Psoas muscle (tissue), 8 donors: ENCODE data around the gene TSPOAP1. TPM values are rescaled to one million over a fixed set of nuclear protein-coding genes. Genes with fewer than 3 reads are reported as not detected.

Experiments used
- ATAC-seq, 4 donors: fragments of 200-7000 bp; cut with Tn5 transposase; one replicate each; pipeline ENCODE4 v1.9.1; 2020; ENCODE audit warnings: moderate library complexity in 3 of 4, mild to moderate bottlenecking in 2 of 4
- DNase-seq, 2 donors: peaks; one replicate each; pipeline ENCODE4 v3.0.0-alpha.2; 2020
- H3K27ac ChIP-seq: fragments of 200-600 bp; one replicate; pipeline ENCODE4 v1.8.0; 2022
- H3K27me3 ChIP-seq, 3 donors: fragments of 200-600 bp in 1 of 3; one replicate each; pipeline versions ENCODE4 v1.6.1 to v1.8.0; 2013 to 2022; ENCODE audit warnings: low read length in 2 of 3, mild to moderate bottlenecking in 2 of 3, moderate library complexity in 1 of 3; ENCODE audit not compliant: insufficient read depth in 3 of 3
- H3K36me3 ChIP-seq, 2 donors: fragments of 200-600 bp in 1 of 2; one replicate each; pipeline versions ENCODE4 v1.6.1 to v1.8.0; 2013 to 2022; ENCODE audit warnings: low read depth in 1 of 2, mild to moderate bottlenecking in 1 of 2, moderate library complexity in 1 of 2; ENCODE audit not compliant: insufficient read depth in 1 of 2
- H3K4me1 ChIP-seq: fragments of 200-600 bp; one replicate; pipeline ENCODE4 v1.8.0; 2022
- H3K4me3 ChIP-seq: fragments of 200-600 bp; one replicate; pipeline ENCODE4 v1.8.0; 2022; ENCODE audit warnings: mild to moderate bottlenecking
- H3K9me3 ChIP-seq: fragments of 200-600 bp; one replicate; pipeline ENCODE4 v1.8.0; 2022
- WGBS, 3 donors: extraction: QIAGEN DNeasy Blood & Tissue Kit; methylation state at CpG; one replicate each; pipeline versions ENCODE4 v1.1.6 to v1.1.7; 2013; 5-methylcytosine and 5-hydroxymethylcytosine counted together
- intact Hi-C, 2 donors: fragments of 100-400 bp; cut with DNase I; formaldehyde crosslinking; loops; one replicate each; pipeline versions ENCODE4 v1.11.0 to v1.14.2; 2022
- polyA plus RNA-seq, 3 donors: library from polyadenylated mRNA; stranded (reverse); fragments of 200-250 nt; gene quantifications; one replicate each; pipeline ENCODE4 v1.2.3, GENCODE V29; 2013
- total RNA-seq, 4 donors: library from RNA; stranded (reverse); fragmentation: NEBNext Ultra II Directional in 2 of 4; extraction: Animal tissue kit (Norgen Biotek cat#: 25700) in 2 of 4; gene quantifications; one replicate each; pipeline versions ENCODE4 v1.2.1 to v1.2.4, GENCODE V29; 2021 to 2023
- TF ChIP-seq, protein P1 (sequence below): fragments of 200-600 bp; IDR thresholded peaks from one replicate; pipeline ENCODE4 v1.8.0; 2022; ENCODE audit warnings: antibody characterized with exemption
- donor health status: healthy with polysubstance abuse.
- donor health status: DM: no; HTN: no; CAD: no; lungs with moderate emphysema.
- donor health status: Bipolar disorder and iron deficiency.
- donor health status: healthy.
- donor health status: DM: yes; HTN: yes; CAD: no.
- donor health status: DM: no; HTN: no; CAD: no.
- donor health status: DM: no; HTN: no; CAD: no.
- donor health status: DM: yes; HTN: yes; CAD: no.

TSPOAP1 gene
- total and polyA plus RNA-seq, 7 donors, result 0.40 to 6.6 (median 2.3) TPM

DNA sequence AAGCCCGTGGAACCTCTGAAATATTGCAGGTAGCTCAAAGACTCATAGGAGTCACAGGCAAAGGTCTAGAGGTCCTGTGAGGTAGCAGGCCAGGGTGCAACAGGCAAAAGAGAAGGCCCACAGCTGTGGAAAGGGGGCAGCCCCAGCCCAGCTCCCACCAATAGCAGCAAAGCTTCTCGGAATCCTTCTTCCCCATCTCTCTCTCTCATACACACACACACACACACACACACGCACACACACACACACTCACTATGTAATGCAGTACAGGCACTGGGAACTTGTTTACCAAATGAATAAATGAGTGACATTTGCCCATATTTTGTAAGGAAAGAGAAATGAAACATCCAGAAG is 40.2 kb upstream of the TSPOAP1 start:
- no peaks in the 10 kb centered on the region for H3K4me1 ChIP-seq
- DNase-seq, result no peak
- H3K27ac ChIP-seq, result no peak overlapping the region
- H3K9me3 ChIP-seq, result no peaks in the 10 kb centered on the region
- no peaks in the 10 kb centered on the region for H3K27me3 ChIP-seq
- WGBS, 3 donors, result 66 to 78% (median 68%) methylated on average over 3 of the region's 3 CpGs
- no peaks in the 10 kb centered on the region for H3K36me3 ChIP-seq
- ATAC-seq, result no peak
- no peak overlapping the region for H3K4me3 ChIP-seq
- TF ChIP-seq, protein P1, sequence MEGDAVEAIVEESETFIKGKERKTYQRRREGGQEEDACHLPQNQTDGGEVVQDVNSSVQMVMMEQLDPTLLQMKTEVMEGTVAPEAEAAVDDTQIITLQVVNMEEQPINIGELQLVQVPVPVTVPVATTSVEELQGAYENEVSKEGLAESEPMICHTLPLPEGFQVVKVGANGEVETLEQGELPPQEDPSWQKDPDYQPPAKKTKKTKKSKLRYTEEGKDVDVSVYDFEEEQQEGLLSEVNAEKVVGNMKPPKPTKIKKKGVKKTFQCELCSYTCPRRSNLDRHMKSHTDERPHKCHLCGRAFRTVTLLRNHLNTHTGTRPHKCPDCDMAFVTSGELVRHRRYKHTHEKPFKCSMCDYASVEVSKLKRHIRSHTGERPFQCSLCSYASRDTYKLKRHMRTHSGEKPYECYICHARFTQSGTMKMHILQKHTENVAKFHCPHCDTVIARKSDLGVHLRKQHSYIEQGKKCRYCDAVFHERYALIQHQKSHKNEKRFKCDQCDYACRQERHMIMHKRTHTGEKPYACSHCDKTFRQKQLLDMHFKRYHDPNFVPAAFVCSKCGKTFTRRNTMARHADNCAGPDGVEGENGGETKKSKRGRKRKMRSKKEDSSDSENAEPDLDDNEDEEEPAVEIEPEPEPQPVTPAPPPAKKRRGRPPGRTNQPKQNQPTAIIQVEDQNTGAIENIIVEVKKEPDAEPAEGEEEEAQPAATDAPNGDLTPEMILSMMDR, result no peak
- intact Hi-C loops, result no loop called here

DNA sequence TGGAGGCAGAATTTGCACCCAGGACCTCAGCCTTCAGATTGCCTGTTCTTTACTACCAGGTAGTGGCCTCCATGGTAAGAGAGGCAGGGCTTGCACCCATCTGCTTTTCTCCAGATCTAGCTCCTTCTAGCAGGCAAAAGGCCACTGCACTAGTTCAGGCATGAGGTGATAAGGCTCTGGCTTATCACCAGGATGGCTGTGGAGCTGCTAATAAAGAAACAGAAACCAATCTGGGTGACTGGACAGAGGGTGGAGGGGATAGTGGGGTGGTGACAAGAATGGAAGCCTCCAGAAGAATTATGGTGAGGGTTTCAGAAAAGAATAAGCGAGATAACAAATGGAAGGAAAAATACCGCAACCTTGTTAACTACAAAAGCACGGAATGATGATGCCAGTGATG is 38.9 kb upstream of the TSPOAP1 start:
- Histone ChIP-seq H3K9me3 (no peaks in the 10 kb centered on the region), H3K4me3 (no peak overlapping the region), H3K27me3 (no peaks in the 10 kb centered on the region), H3K4me1 (no peaks in the 10 kb centered on the region), H3K27ac (no peak overlapping the region), H3K36me3 (no peaks in the 10 kb centered on the region)
- WGBS, 3 donors, result 91 to 96% (median 95%) methylated on average over 3 of the region's 3 CpGs
- ATAC-seq (no peak), DNase-seq (no peak)
- intact Hi-C loops, result no loop called here
- TF ChIP-seq, protein P1, result no peak

DNA sequence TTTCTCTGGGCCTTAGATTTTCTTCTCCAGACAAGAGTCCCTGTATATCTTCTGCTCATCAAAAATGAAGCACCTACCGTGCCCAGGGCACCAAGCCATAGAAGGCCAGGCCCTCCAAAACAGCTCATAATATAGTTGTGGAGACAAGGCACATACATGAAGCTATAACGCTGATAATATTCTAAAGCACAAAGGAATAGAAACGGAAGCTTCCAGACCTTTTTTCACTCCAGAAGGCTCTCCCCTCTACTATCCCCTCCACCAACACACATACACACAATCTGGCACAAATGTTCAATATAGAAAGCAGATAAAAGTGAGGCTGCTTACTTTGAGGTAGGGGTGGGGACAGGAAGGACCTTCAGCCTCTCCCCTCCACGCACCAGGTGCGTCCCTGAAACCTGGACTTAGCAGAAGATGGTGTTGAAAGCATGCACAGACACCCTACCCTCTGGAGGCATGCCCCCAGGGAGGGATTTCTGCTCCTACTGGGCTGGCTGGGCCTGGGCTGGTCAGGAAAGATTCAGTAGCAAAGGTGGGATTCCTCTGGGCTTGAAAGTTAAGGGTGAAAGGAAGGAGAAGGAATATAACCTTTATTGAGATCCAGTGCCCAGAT is 37.5 kb upstream of the TSPOAP1 start:
- 66 to 69% (median 67%) methylated on average over 5 of the region's 5 CpGs for WGBS, 3 donors
- ATAC-seq, result no peak

DNA sequence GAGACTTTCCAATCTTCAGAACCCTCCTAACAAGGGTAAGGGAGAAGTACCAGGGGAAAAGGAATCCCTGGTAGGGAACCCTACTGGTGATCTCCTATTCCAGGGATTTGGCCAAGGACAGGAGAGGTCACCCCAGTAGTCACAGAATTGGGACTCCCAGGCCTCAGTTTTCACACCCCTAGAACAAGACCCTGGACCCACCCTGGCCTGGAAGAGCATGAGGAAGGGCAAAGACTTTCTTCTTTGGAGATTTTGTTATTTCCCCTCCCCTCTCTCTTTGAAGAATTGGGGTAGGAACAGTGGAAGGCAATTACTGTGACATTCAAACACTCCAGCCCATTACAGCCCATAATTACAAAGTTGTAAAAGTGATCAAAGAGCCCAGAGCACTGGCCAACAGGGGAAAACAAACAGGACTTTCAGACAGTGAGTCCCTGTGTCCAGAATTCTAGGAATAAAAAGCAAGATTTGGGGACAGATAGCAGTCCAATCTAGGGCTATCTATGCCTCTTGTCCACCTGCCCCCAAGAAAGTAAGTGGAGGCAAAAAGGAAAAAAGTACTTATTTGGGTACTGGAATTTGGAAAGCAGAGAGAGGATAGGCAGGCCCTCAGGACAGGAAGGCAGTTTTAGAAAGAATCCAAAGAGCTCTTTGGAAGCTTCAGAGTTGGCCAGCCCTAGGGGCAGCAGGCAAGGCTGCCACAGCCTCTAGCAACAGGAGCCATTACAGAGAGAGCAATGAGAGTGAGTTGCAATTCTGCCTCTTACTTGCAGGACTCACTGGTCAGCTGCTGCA is 36.8 kb upstream of the TSPOAP1 start:
- Histone ChIP-seq H3K27ac (no peak overlapping the region), H3K9me3 (no peaks in the 10 kb centered on the region), H3K4me1 (no peaks in the 10 kb centered on the region), H3K36me3 (no peaks in the 10 kb centered on the region), H3K27me3 (no peaks in the 10 kb centered on the region), H3K4me3 (no peak overlapping the region)
- DNase-seq, result no peak
- TF ChIP-seq, protein P1, result no peak
- intact Hi-C loops, result no loop called here
- ATAC-seq, result no peak

More for the DNA sequence above, 37.5 kb upstream of the TSPOAP1 start:
- H3K4me1 ChIP-seq, result no peaks in the 10 kb centered on the region
- TF ChIP-seq, protein P1, result no peak
- H3K9me3 ChIP-seq, result no peaks in the 10 kb centered on the region
- intact Hi-C loops, result no loop called here
- no peak for DNase-seq
- no peaks in the 10 kb centered on the region for H3K36me3 ChIP-seq
- no peak overlapping the region for H3K27ac ChIP-seq
- H3K27me3 ChIP-seq, result no peaks in the 10 kb centered on the region
- H3K4me3 ChIP-seq, result no peak overlapping the region
